GM19238 (cell line): ENCODE results near the gene SLC47A2.
"Not testable (repeated sequence)": the region's sequence is repeated elsewhere in the genome, so short reads cannot be mapped to it uniquely, and the experiment has no call there.

Experiments
- DNase-seq: peaks from one replicate; pipeline ENCODE4 v3.0.0; 2011; ENCODE audit warnings: low spot score; ENCODE audit not compliant: insufficient read length

Gene SLC47A2

DNA sequence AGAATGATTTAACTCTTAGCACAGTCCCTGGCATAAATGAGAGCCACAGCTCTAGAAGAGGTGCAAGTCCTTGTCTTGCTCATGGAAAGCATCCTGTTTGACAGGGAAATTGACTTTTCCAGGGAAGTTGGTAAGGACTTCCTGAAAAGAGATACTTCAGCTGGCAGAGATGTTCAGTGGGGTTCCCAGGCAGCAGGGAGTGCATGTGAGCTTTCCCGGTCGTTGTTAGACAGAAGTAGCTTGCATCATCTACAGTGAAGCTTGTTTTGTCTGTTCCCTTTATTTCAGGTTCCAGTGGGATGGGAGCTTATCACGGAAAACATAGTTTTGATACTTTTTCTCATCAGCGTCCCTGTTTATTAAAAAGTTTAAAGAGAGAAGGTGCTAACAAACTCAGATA is 45.0 kb downstream of the SLC47A2 start:
- DNase-seq, result no peak

DNA sequence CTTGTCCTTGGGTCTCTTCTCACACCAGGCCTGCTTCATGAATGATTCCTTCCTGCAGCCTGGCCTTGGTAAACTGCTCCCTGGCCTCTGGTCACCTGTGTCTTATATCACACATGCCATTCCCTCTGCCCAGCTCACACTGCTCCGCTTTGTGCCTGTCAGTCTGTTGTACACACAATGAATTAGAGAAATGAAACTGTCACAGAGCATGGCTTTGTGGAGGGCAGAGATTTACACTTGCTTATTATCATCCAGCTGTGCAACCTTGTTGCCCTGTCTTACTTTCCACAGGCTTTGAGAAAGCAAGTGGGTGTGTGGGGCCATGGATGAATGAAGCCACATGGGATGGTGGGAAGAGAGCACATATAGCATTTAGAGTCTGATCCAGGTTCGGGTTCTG is 45.5 kb downstream of the SLC47A2 start:
- no peak for DNase-seq

DNA sequence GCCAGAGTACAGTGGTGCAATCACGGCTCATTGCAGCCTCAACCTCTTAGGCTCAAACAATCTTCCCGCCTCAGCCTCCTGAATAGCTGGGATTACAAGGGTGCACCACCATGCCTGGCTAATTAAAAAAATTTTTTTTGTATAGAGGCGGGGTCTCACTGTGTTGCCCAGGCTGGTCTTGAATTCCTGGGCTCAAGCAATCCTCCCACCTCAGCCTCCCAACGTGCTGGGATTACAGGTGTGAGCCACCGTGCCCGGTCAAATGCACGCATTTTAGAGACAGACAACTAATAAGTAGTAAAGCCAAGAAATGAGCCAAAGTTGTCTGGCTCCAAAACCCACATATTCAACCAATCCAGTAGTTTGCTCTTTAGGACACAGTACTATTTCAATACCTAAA is 46.7 kb downstream of the SLC47A2 start:
- DNase-seq, result not testable (repeated sequence)

GRCh38 chr17:19664821-19665181 is 51.6 kb downstream of the SLC47A2 start:
- no peak for DNase-seq

GRCh38 chr17:19664136-19664820 is 52.1 kb downstream of the SLC47A2 start:
- no peak for DNase-seq

GRCh38 chr17:19663097-19663496 is 53.3 kb downstream of the SLC47A2 start:
- no peak for DNase-seq

GRCh38 chr17:19661121-19661520 is 55.3 kb downstream of the SLC47A2 start:
- no peak for DNase-seq

- no peak for DNase-seq
These were observed 56.0 kb downstream of the SLC47A2 start for GRCh38 chr17:19660219-19660870.

DNA sequence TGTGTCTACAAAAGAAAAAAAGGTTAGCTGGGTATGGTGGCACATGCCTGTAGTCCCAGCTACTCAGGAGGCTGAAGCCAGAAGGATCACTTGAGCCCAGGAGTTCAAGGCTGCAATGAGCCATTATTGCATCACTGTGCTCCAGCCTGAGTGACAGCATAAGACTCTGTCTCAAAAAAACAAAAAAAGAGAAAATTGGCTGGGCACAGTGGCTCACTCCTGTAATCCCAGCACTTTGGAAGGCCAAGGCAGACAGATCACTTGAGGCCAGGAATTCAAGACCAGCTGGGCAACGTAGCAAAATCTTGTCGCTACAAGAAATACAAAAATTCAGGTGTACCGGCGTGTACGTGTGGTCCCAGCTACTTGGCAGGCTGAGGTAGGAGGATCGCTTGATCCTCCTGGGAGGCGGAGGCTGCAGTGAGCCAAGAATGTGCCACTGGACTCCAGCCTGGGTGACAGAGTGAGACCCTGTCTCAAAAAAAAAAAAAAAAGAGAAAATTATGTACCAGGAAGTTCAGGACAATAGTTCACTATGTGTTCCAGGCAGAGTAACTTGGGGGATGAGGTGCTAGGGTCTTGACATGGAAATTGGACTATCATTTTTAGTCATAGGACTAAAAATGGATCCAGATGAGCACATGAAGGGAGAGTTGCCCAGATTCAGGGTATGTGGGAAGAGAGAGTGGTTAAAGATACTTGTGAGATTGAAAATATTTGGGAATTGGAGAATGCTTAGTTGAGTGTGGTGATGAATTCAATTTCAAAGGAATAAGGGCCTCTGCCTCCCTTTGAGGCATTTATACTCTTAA is 56.8 kb downstream of the SLC47A2 start:
- DNase-seq, result no peak

GRCh38 chr17:19656851-19657581 is 59.4 kb downstream of the SLC47A2 start:
- DNase-seq, result no peak

- no peak for DNase-seq
These were observed 60.0 kb downstream of the SLC47A2 start for GRCh38 chr17:19656336-19656735.

DNA sequence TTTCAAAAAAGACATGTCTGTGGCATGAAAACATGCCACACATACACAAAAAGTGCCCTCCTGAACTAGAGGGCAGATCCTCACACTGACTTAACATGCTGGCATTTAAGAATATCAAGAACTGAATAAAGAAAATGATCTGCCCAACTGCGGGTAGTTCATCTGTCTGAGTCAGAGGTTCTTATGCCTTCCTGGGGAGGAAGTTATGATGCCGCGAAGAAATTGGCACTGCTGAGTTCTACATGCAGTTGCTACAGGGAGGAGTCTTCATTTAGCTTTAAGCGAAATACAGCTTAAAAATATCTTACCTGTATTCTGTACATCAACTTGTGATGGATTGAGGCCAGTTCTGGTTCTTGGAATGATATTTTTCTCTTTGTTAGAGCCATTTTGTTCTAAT is 61.5 kb downstream of the SLC47A2 start:
- no peak for DNase-seq

DNA sequence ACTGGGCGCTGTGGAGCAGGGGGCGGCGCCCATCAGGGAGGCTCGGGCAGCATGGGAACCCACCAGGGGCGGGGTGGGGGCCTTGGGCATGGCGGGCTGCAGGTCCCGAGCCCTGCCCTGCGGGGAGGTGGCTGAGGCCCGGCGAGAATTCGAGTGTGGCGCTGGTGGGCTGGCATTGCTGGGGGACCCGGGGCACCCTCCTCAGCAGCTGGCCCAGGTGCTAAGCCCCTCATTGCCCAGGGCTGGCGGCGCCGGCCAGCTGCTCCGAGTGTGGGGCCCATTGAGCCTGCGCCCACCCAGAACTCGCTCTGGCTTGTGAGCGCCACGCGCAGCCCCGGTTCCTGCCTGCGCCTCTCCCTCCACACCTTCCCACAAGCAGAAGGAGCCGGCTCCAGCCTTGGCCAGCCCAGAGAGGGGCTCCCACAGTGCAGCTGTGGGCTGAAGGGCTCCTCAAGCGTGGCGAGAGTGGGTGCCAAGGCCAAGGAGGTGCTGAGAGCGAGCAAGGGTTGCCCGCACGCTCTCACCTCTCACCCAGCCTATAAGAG is 62.0 kb downstream of the SLC47A2 start:
- DNase-seq, result no peak

DNA sequence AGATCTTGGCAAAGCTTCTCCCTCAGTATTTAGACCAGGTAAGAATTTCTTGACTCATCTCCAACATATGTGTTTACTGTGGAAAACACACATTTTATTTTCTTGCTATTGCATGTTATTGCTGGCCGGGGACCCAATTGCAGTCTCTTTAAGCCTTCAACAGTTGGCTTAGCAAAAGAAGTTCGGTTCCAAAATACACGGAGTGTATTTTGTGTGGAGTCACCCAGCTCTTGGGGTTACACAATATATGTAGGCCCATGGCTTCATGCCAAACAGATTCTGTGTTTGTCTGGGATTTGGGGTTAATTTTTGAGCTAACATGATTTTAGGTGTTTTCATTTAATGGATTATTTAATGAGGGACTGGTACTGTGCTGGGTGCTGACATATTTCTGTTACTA is 63.8 kb downstream of the SLC47A2 start:
- DNase-seq, result no peak

DNA sequence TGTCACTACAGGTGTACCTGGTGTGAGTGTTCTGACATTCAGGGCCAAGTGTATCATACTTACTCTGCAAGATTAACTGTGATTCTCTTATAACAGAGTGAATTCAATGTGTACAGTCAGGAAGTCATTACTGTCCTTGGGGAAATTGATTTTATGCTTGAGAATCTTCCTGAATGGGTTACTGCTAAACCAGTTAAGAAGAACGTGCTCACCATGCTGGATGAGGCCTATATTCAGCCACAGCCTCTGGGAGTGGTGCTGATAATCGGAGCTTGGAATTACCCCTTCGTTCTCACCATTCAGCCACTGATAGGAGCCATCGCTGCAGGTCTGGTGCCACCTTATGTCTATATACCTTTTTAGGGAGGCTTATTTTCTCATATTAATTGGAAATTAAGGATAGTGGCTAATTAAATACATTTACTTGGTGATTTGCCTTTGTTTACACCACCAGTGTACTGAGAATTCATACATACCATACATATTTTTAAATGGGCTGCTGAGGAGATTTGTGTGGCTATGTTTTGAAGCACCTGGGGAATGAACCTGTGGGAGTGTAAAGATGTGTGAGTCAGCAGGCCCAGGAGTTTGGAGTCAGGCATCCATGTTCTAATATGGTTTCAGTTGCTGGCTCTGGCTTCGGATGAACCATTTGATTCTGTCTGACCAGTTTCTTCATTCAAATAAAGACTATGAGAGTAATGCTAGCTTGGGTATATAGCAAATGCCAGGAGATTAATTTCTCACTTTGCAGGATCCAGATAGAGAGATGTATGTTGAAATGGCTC is 64.7 kb downstream of the SLC47A2 start:
- DNase-seq, result no peak

DNA sequence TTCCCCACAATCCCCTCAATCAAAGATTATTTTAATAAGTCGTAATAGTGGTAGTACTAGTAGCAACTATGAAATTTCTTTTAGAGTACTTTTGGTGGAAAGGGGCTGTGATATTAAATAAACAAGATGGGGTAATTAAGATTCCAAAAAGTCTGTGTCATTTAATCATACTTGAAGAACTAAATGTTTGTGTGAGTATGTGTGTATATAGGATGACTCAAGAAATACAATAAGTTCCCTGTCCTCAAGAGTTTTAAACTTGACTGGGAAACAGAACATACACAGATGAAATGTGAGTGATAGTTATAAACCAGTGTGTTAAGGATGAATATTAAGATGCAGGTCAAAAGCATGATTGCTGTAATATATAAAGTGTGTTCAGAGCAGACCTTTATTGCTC is 65.6 kb downstream of the SLC47A2 start:
- no peak for DNase-seq

DNA sequence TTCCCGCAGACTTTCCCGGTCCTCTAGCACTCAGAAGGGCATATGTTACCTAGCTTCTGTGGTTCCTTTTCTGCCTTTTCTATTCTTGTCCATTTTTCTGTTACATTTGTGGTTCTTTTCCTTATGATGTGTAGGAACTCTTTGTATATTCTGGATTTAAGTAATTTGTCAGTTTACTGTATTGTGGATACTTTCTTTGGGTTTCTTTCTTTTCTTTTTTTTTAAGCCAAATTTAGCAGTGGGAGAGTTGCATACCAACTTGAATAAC is 67.2 kb downstream of the SLC47A2 start:
- DNase-seq, result no peak

DNA sequence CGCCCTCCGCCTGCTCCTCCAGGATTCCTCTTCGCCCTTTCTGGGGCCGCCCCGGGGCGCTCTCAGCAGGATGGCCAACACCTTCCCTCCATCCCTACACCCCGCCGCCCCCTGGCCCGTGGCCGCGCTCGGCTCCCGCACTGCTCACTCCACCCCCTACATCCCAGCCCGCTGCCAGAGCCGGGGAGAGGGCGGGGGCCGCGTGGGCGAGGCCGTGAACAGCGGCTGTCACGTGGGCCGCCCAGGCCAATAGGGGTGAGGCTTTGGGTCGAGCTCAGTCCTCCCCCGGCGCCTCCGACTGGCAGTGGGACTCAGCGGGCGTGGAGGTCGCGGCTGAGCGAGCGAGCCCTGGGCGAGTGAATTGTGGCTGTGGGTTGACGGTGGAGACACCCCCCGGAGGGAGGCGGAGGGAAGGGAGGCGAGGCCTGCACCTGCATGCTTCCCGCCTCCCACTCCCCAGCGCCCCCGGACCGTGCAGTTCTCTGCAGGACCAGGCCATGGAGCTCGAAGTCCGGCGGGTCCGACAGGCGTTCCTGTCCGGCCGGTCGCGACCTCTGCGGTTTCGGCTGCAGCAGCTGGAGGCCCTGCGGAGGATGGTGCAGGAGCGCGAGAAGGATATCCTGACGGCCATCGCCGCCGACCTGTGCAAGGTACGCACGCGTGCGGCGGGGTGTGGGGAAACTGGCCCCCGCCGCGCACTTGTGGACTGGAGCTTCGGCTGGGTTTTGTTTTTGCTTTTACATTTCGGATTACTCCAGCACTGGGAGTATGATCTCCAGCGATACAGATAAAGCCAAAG is 67.7 kb downstream of the SLC47A2 start, which contains the start of gene ALDH3A2:
ALDH3A2 (plus strand) TSS at position 277 of the 799 bp plus-strand sequence; CDS start at position 498, 221 bp downstream.
- peak; percentile 98 for DNase-seq

- DNase-seq, result no peak
These were observed 68.5 kb downstream of the SLC47A2 start for GRCh38 chr17:19647697-19648474.
